GM19043 (cell line): ENCODE measurements around the gene STAT5A.
"Not testable (repeated sequence)": the region's sequence is repeated elsewhere in the genome, so short reads cannot be mapped to it uniquely, and the experiment has no call there.

Experiments used
- ATAC-seq: cut with Tn5 transposase; IDR thresholded peaks from one replicate; pipeline ENCODE4 v1.9.1; 2021; ENCODE audit warnings: low read depth; ENCODE audit not compliant: unreplicated experiment

STAT5A gene

GRCh38 chr17:42305031-42305330, 16.7 kb downstream of the STAT5A start:
- ATAC-seq = not testable (repeated sequence)

GRCh38 chr17:42305543-42306384, 17.5 kb downstream of the STAT5A start:
- no peak for ATAC-seq

GRCh38 chr17:42306385-42306667, 18.0 kb downstream of the STAT5A start:
- no peak for ATAC-seq

GRCh38 chr17:42307362-42307927, 19.1 kb downstream of the STAT5A start:
- ATAC-seq = no peak

DNA sequence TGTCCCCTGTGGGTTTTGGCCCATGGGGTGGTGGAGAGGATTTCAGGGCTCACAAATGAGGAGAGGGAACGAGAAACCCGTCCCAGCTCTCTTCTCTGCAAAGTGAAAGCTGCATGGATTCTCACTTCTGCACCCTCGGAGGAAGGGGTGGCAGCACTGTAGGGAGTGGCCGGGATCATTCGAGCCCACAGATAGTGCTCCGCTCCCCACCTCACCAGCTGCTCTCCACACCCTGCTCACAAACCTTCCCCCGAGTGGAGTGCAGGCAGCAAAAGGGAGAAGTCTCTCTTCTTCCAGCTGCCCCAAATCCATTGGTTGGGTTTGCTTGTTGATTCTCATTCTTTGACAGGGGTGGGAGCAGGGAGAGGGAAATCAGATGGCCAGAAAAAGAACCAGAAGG, 20.1 kb downstream of the STAT5A start:
- ATAC-seq = no peak

- ATAC-seq = no peak
These were observed 20.8 kb downstream of the STAT5A start for GRCh38 chr17:42309142-42309541.

DNA sequence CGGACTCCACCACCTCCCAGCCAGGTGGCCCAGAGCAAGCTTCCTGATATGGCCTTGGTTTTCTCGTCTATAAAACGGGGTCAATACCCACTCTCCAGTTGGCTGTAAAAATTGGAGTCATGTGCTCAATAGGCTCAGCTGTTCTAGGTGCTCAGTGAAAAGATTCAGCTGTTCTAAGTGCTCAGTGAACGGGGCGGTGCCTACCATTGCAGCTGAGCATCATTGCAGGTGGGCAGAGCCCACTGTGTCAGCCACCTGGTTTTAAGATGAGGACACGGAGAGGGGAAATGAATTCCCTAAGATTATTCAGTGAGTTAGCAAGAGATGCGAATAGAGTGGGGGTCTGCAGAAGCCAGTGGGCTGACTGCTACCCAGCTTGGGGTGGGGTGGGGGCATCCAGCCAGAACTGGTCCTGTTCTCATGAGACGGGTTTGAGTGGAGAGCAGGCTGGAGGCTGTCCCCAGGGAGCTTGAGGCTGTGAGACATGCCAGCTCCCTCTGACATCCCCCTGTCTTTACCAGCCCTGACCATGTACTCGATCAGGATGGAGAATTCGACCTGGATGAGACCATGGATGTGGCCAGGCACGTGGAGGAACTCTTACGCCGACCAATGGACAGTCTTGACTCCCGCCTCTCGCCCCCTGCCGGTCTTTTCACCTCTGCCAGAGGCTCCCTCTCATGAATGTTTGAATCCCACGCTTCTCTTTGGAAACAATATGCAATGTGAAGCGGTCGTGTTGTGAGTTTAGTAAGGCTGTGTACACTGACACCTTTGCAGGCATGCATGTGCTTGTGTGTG, 21.9 kb downstream of the STAT5A start:
- ATAC-seq = no peak

DNA sequence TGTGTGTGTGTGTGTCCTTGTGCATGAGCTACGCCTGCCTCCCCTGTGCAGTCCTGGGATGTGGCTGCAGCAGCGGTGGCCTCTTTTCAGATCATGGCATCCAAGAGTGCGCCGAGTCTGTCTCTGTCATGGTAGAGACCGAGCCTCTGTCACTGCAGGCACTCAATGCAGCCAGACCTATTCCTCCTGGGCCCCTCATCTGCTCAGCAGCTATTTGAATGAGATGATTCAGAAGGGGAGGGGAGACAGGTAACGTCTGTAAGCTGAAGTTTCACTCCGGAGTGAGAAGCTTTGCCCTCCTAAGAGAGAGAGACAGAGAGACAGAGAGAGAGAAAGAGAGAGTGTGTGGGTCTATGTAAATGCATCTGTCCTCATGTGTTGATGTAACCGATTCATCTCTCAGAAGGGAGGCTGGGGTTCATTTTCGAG, 22.5 kb downstream of the STAT5A start:
- ATAC-seq = no peak

GRCh38 chr17:42311240-42312034, 23.1 kb downstream of the STAT5A start:
- ATAC-seq = no peak

- no peak for ATAC-seq
These were observed 23.7 kb downstream of the STAT5A start for GRCh38 chr17:42312035-42312284.

- ATAC-seq = no peak
These were observed 24.2 kb downstream of the STAT5A start for GRCh38 chr17:42312285-42313130.

- ATAC-seq = no peak
These were observed 25.1 kb downstream of the STAT5A start for GRCh38 chr17:42313389-42313772.

DNA sequence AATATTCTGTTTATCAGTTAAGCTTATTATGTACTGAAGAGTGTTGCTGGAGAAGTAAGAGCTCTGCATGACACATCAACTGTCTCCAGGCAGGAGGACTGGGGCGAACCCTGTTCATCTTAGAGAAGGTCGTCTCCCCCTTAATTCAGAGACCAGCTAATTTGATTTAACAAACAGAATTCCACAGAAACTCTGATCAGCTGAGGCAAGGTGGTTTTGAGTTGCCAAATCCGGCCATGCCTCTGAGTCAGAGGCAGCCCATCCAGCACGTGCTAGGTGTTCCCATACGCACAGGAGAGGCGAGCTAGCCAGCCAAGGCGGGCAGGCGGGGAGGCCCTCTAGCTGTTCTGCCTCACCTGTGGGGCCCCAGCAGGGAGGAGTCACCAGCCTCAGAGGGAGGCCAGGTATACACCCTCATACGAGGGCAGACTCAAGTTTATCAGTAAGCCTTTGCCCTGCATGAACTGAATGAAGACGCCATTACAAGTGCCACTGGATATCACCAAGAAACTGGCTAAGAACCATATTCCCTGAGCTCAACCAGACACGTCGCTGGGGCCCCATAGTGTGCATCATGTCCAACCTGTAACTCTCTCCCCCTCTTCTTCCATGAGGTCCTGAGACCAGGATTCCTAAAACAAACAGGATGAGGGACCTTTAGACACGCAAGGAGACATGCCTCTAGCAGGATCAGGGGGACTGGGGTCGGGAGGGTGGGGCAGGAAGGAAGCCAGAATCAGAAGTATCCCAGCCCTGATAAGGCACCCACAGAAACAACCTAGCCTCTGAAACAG, 25.7 kb downstream of the STAT5A start:
- no peak for ATAC-seq

GRCh38 chr17:42315402-42316156, 27.3 kb downstream of the STAT5A start:
- ATAC-seq = no peak

GRCh38 chr17:42316755-42317154, 28.5 kb downstream of the STAT5A start:
- no peak for ATAC-seq

- ATAC-seq = no peak
These were observed 29.1 kb downstream of the STAT5A start for GRCh38 chr17:42317266-42317845.

DNA sequence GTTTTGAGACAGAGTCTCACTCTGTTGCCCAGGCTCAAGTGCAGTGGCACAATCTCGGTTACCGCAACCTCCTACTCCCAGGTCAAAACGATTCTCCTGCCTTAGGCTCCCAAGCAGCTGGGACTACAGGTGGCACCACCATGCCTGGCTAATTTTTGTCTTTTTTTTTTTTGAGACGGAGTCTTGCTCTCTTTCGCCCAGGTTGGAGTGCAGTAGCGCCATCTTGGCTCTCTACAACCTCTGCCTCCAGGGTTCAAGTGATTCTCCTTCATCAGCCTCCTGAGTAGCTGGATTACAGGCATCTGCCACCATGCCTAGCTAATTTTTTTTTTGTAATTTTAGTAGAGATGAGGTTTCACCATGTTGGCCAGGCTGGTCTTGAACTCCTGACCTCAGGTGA, 29.7 kb downstream of the STAT5A start:
- ATAC-seq = not testable (repeated sequence)

DNA sequence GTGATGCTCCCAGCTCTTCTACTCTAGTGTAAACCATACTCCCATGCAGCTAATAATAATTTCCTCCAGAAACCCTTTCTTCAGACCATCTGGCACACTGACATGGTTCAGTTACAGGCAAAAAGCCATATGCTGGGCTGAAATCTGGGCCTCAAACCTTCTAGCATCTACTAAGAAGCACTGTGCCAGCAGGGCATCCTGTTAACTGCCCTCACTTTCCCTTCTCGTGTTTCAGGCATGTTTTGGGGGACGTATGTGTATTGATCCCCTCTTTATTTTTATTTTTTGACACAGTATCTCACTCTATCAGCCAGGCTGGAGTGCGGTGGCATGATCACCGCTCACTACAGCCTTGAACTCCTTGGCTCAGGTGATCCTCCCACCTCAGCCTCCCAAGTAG, 33.3 kb downstream of the STAT5A start:
- no peak for ATAC-seq
